HepG2 (cell line): ENCODE data around the gene XIAP. TPM values are rescaled to one million over a fixed set of nuclear protein-coding genes. Genes with fewer than 3 reads are reported as not detected.

ENCODE experiments used
- BCL6 ChIP-seq: IDR thresholded peaks from 2 replicates; pipeline ENCODE4 v1.6.1; 2016; ENCODE audit warnings: missing genetic modification reagents, missing compliant biosample characterization
- BCLAF1 ChIP-seq: fragments of 450-650 bp; IDR thresholded peaks from 2 replicates; pipeline ENCODE4 v1.6.1; 2017; ENCODE audit warnings: mild to moderate bottlenecking
- CAMTA2 ChIP-seq: sonication (generic); formaldehyde crosslinking; IDR thresholded peaks from 2 replicates; pipeline ENCODE4 v1.4.0; 2020; ENCODE audit warnings: mild to moderate bottlenecking, missing genetic modification reagents, borderline replicate concordance
- CREB3 ChIP-seq: sonication (generic); formaldehyde crosslinking; IDR thresholded peaks from 2 replicates; pipeline ENCODE4 v1.5.0; 2020; ENCODE audit warnings: missing genetic modification reagents
- EP300 ChIP-seq, 3 experiments: sonication (generic) in 1 of 3; formaldehyde crosslinking in 1 of 3; IDR thresholded peaks; 2 replicates each; pipeline versions ENCODE4 v1.5.1 to v1.6.1; 2011 to 2020; ENCODE audit warnings: low read depth in 2 of 3, low read length in 2 of 3, borderline replicate concordance in 1 of 3, improper control_type of control experiment in 1 of 3, mild to moderate bottlenecking in 1 of 3, missing genetic modification reagents in 1 of 3, moderate library complexity in 1 of 3
- FIP1L1 ChIP-seq: fragments of 200-400 bp; formaldehyde crosslinking; IDR thresholded peaks from 2 replicates; pipeline ENCODE4 v1.6.1; 2018; ENCODE audit warnings: low read depth, mild to moderate bottlenecking, low read length, moderate library complexity, borderline replicate concordance; ENCODE audit not compliant: insufficient read depth
- GABPB1 ChIP-seq: IDR thresholded peaks from 2 replicates; pipeline ENCODE4 v1.6.1; 2016; ENCODE audit warnings: mild to moderate bottlenecking, missing genetic modification reagents, moderate library complexity, missing compliant biosample characterization
- ISX ChIP-seq: sonication (generic); formaldehyde crosslinking; conservative IDR thresholded peaks from 2 replicates; pipeline ENCODE4 v1.5.0; 2020; ENCODE audit warnings: missing genetic modification reagents
- MEF2D ChIP-seq: sonication (generic); formaldehyde crosslinking; IDR thresholded peaks from 2 replicates; pipeline ENCODE4 v1.5.1; 2020; ENCODE audit warnings: mild to moderate bottlenecking, missing genetic modification reagents
- MLLT10 ChIP-seq: sonication (generic); formaldehyde crosslinking; IDR thresholded peaks from 2 replicates; pipeline ENCODE4 v1.4.0; 2020; ENCODE audit warnings: missing genetic modification reagents
- SIN3A ChIP-seq: IDR thresholded peaks from 2 replicates; pipeline ENCODE4 v1.6.1; 2011; ENCODE audit warnings: low read depth, mild to moderate bottlenecking, control low read depth, low read length, borderline replicate concordance
- SNAPC2 ChIP-seq: sonication (generic); formaldehyde crosslinking; IDR thresholded peaks from 2 replicates; pipeline ENCODE4 v1.8.1; 2022; ENCODE audit warnings: mild to moderate bottlenecking, missing genetic modification reagents
- SRF ChIP-seq: IDR thresholded peaks from 2 replicates; pipeline ENCODE4 v1.6.1; 2011; ENCODE audit warnings: mild to moderate bottlenecking, low read depth, low read length, moderate library complexity
- SRSF1 ChIP-seq: fragments of 200-400 bp; formaldehyde crosslinking; optimal IDR thresholded peaks from 2 replicates; pipeline ENCODE3; 2017; ENCODE audit warnings: mild to moderate bottlenecking, low read depth, low read length, moderate library complexity
- TCF7L2 ChIP-seq: IDR thresholded peaks from 2 replicates; pipeline ENCODE4 v1.6.1; 2011; ENCODE audit warnings: mild to moderate bottlenecking, low read depth, low read length, moderate library complexity
- WIZ ChIP-seq: sonication (generic); formaldehyde crosslinking; IDR thresholded peaks from 2 replicates; pipeline ENCODE4 v1.5.1; 2020; ENCODE audit warnings: mild to moderate bottlenecking, missing genetic modification reagents
- ZBTB10 ChIP-seq: sonication (generic); formaldehyde crosslinking; IDR thresholded peaks from 2 replicates; pipeline ENCODE4 v1.4.0; 2020; ENCODE audit warnings: missing genetic modification reagents, borderline replicate concordance
- ZHX1 ChIP-seq: sonication (generic); formaldehyde crosslinking; IDR thresholded peaks from 2 replicates; pipeline ENCODE4 v1.8.1; 2022; ENCODE audit warnings: low read depth, mild to moderate bottlenecking, missing genetic modification reagents
- ZNF33B ChIP-seq: sonication (generic); formaldehyde crosslinking; IDR thresholded peaks from 2 replicates; pipeline ENCODE4 v1.5.1; 2020; ENCODE audit warnings: mild to moderate bottlenecking, missing genetic modification reagents
- ZNF564 ChIP-seq: sonication (generic); formaldehyde crosslinking; IDR thresholded peaks from 2 replicates; pipeline ENCODE4 v1.8.1; 2023; ENCODE audit warnings: mild to moderate bottlenecking, missing genetic modification reagents
- ZNF773 ChIP-seq: sonication (generic); formaldehyde crosslinking; IDR thresholded peaks from 2 replicates; pipeline ENCODE4 v1.4.0; 2020; ENCODE audit warnings: missing genetic modification reagents, borderline replicate concordance
- ZNF792 ChIP-seq: IDR thresholded peaks from 2 replicates; pipeline ENCODE4 v1.6.1; 2016
- polyA plus RNA-seq, 8 experiments: library from polyadenylated mRNA; depleted of rRNA in 3 of 8; stranded (reverse) in 7 of 8; unstranded in 1 of 8; fragments of >200 nt; fragmentation: Illumina TruSeq in 4 of 8; extraction: Trizol in 4 of 8; gene quantifications; 2 replicates each; pipeline versions ENCODE4 v1.2.1 to v1.2.3, GENCODE V29; 2011 to 2016; ENCODE audit warnings: low read depth in 4 of 8, missing spikeins in 1 of 8, mixed read lengths in 1 of 8; ENCODE audit not compliant: insufficient read depth in 1 of 8
- total RNA-seq, 5 experiments: library from RNA; depleted of rRNA; stranded (reverse); fragments of >200 nt; fragmentation: Illumina TruSeq; extraction: Trizol; gene quantifications; 2 replicates each; pipeline ENCODE4 v1.2.3, GENCODE V29; 2016; ENCODE audit warnings: low read depth in 1 of 5

The XIAP gene
- total and polyA plus RNA-seq, 2 of the 13 experiments (the other 11 are each of a cell fraction or from before 2014, with no cell fraction given): 12.9 to 29.5 TPM

DNA sequence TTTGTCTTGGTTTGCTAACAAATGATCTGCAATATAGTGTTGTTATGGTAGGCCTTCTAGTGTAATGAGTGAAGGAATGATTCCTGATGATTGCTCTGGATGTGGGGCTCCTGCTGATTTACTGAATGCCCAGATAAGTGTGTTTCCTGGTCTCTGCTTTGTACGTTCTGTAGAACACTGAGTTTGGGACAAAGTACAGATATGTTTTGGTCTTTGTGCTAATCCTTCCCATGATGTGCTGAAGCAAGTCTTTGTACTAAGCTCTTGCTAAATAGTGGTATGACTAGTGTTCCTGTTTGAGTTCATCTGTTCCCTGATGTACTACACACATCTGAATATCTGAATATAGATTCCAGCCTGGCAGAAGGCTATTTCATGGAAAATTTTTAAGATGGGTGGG lies 36.9 kb upstream of the XIAP start (continued):
- TF ChIP-seq ISX (CRISPR knock-in tag) (no peak), SRF (no peak), CREB3 (CRISPR knock-in tag) (no peak), WIZ (CRISPR knock-in tag) (no peak), ZBTB10 (CRISPR knock-in tag) (no peak), SNAPC2 (CRISPR knock-in tag) (no peak), ZNF564 (no peak), BCL6 (CRISPR knock-in tag) (peak; percentile 48), FIP1L1 (no peak), SRSF1 (no peak), BCLAF1 (no peak), ZNF792 (CRISPR knock-in tag) (no peak), ZNF33B (CRISPR knock-in tag) (no peak), SIN3A (no peak), MEF2D (CRISPR knock-in tag) (no peak), CAMTA2 (CRISPR knock-in tag) (no peak), MLLT10 (CRISPR knock-in tag) (no peak), ZHX1 (CRISPR knock-in tag) (no peak), EP300 (IDR thresholded peaks at IDR 0.05; ENCODE audit: low read depth in 2 of 2, low read length in 2 of 2) (peak in 1 of 2 experiments; percentile 81; a peak in 1 of 4 replicates), EP300 (CRISPR knock-in tag; IDR thresholded peaks at IDR 0.05; ENCODE audit: borderline replicate concordance) (peak; percentile 66; the same call in 1 of the 2 replicates), ZNF773 (CRISPR knock-in tag) (no peak), TCF7L2 (no peak), GABPB1 (CRISPR knock-in tag) (no peak)
